ENCODE results near the gene CRIP3. TPM values are rescaled to one million over a fixed set of nuclear protein-coding genes. Genes with fewer than 3 reads are reported as not detected.

Gene CRIP3
- total and polyA plus RNA-seq, 10 of the 15 experiments (the other 5 are each of a cell fraction or from before 2014, with no cell fraction given): 1.5 to 9.2 (median 2.2) TPM

- no peak overlapping the region for H3K27ac ChIP-seq (ENCODE audit: control insufficient read depth, insufficient read depth)
- no peaks in the 10 kb centered on the region for H4K20me1 ChIP-seq (ENCODE audit: control insufficient read depth, insufficient read depth)
- no peaks in the 10 kb centered on the region for H3K79me2 ChIP-seq (ENCODE audit: control insufficient read depth, insufficient read depth, low read length)
- intact Hi-C loops (cut with micrococcal nuclease; ENCODE audit: unreplicated experiment): no loop called here
- no peak overlapping the region for H2AFZ ChIP-seq (ENCODE audit: control insufficient read depth, low read depth, low read length)
- H3K4me2 ChIP-seq (ENCODE audit: control insufficient read depth, insufficient read depth): no peak overlapping the region
- in situ Hi-C loops (cut with MboI): no loop called here
- SMC1A ChIA-PET (ENCODE audit: uncharacterized antibody, unreplicated experiment): interaction anchor here (1.2 to 8.8 kb wide), 5 partner anchors 8 to 66 kb away, joined by 5 to 90 read pairs (median 7); partner anchors contain the start of gene CRIP3
- RAD21 ChIA-PET (ENCODE audit: unreplicated experiment): interaction anchor here (1.2 to 2.9 kb wide), 4 partner anchors 9 to 80 kb away, joined by 3 to 10 read pairs (median 5); partner anchors contain the start of gene CRIP3
- H3K9me3 ChIP-seq (replicated peaks; ENCODE audit: control insufficient read depth, insufficient read depth, low read length): no peaks in the 10 kb centered on the region
- no peak for DNase-seq (ENCODE audit: low read depth, low spot score)
- no peak for ATAC-seq
- FAIRE-seq: no peak
- peaks cover 26% of the 10 kb centered on the region for H3K4me1 ChIP-seq (ENCODE audit: control insufficient read depth, insufficient read depth, low read length)
- H3K36me3 ChIP-seq (ENCODE audit: control insufficient read depth in 2 of 2, insufficient read depth in 2 of 2, low read length in 1 of 2): peaks cover 0 to 5% of the 10 kb centered on the region in 2 experiments; a peak in 1 of 4 replicates
- no peak overlapping the region for H3K9ac ChIP-seq (ENCODE audit: control insufficient read depth, insufficient read depth, low read length)
- H3K4me3 ChIP-seq: no peak overlapping the region
- WGBS (ENCODE audit: insufficient coverage, insufficient replicate concordance, low lambda C conversion rate, missing lambda C conversion rate): 75% methylated on average over 2 of the region's 2 CpGs
- BruUV-seq (replicated peaks): no TSS peak
- POLR2A ChIA-PET: interaction anchor here (0.8 to 1.7 kb wide), 7 partner anchors 10 to 50 kb away, joined by 3 to 7 read pairs (median 4); partner anchors contain the start of gene CRIP3
- no peaks in the 10 kb centered on the region for H3K27me3 ChIP-seq (replicated peaks in 1 of 2; ENCODE audit: control insufficient read depth in 2 of 2, insufficient read depth in 2 of 2, low read length in 1 of 2)
- CTCF ChIA-PET: interaction anchor here (0.7 to 1.9 kb wide), 4 partner anchors 9 to 38 kb away, joined by 4 to 12 read pairs (median 8); partner anchors contain the start of gene CRIP3
- no peak for TF ChIP-seq ZBTB11 (CRISPR knock-in tag; IDR thresholded peaks at IDR 0.05)
- no peak for TF ChIP-seq TCF7 (IDR thresholded peaks at IDR 0.05; ENCODE audit: borderline replicate concordance)
- no peak for TF ChIP-seq SREBF2 (IDR thresholded peaks at IDR 0.05; ENCODE audit: low read length)
- TF ChIP-seq BHLHE40 (IDR thresholded peaks at IDR 0.05; ENCODE audit: borderline replicate concordance in 1 of 2, low read depth in 2 of 2, low read length in 1 of 2): no peak
- TF ChIP-seq POLR2AphosphoS2 (IDR thresholded peaks at IDR 0.05; ENCODE audit: low read depth, low read length): no peak
- TF ChIP-seq FOXK2 (IDR thresholded peaks at IDR 0.05): no peak
- TF ChIP-seq ZNF207 (IDR thresholded peaks at IDR 0.05; ENCODE audit: borderline replicate concordance): no peak
- TF ChIP-seq NR2C2 (IDR thresholded peaks at IDR 0.05; ENCODE audit: borderline replicate concordance, control insufficient read depth, insufficient read length, low read depth): no peak
- no peak for TF ChIP-seq CHD4 (IDR thresholded peaks at IDR 0.05)
- no peak for TF ChIP-seq SMAD1 (IDR thresholded peaks at IDR 0.05; ENCODE audit: low read depth, partially characterized antibody)
- TF ChIP-seq FOS (IDR thresholded peaks at IDR 0.05; ENCODE audit: borderline replicate concordance, extremely low read depth, insufficient read length): no peak
- no peak for TF ChIP-seq BMI1 (IDR thresholded peaks at IDR 0.05; ENCODE audit: borderline replicate concordance)
- TF ChIP-seq, protein P1, sequence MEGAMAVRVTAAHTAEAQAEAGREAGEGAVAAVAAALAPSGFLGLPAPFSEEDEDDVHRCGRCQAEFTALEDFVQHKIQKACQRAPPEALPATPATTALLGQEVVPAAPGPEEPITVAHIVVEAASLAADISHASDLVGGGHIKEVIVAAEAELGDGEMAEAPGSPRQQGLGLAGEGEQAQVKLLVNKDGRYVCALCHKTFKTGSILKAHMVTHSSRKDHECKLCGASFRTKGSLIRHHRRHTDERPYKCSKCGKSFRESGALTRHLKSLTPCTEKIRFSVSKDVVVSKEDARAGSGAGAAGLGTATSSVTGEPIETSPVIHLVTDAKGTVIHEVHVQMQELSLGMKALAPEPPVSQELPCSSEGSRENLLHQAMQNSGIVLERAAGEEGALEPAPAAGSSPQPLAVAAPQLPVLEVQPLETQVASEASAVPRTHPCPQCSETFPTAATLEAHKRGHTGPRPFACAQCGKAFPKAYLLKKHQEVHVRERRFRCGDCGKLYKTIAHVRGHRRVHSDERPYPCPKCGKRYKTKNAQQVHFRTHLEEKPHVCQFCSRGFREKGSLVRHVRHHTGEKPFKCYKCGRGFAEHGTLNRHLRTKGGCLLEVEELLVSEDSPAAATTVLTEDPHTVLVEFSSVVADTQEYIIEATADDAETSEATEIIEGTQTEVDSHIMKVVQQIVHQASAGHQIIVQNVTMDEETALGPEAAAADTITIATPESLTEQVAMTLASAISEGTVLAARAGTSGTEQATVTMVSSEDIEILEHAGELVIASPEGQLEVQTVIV (IDR thresholded peaks at IDR 0.05; ENCODE audit: borderline replicate concordance, partially characterized antibody): no peak
- no peak for TF ChIP-seq ETV6 (conservative IDR thresholded peaks at IDR 0.05 in 1 of 2, IDR thresholded peaks at IDR 0.05 in 1 of 2; ENCODE audit: borderline replicate concordance in 1 of 2, low read depth in 1 of 2)
- no peak for TF ChIP-seq KLF5 (IDR thresholded peaks at IDR 0.05; ENCODE audit: partially characterized antibody)
Observed at GRCh38 chr6:43318011-43318410, 9.4 kb upstream of the CRIP3 start.
